ENCODE measurements around the gene ATR.

DNA sequence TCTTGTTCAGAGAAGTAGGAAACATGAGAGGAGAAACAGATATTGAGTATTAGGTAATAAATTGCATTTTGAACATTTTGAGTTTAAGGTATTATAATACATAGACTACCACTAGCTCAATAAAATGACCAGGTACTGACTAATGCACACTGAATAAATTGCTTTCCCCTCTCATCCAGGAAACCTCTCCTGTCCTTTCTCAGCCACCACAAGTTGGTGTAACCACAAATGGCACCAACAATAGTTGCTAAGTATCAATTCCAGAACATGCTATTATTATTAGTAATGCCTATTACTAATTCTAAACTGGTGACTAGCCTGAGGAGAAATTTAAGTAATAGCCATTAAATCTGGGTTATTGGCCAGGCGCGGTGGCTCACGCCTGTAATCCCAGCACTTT is 83.4 kb downstream of the ATR start:
- TF ChIP-seq GATA2 (IDR thresholded peaks at IDR 0.05; ENCODE audit: low read depth, low read length) (no peak), GATA3 (IDR thresholded peaks at IDR 0.05; ENCODE audit: low read depth, low read length) (no peak)
